Measurements from ENCODE around the gene CEBPA. TPM values are rescaled to one million over a fixed set of nuclear protein-coding genes. Genes with fewer than 3 reads are reported as not detected.

Gene CEBPA
- total RNA-seq, 2 donors from 2014 or later = 1.8 to 2.1 TPM

GRCh38 chr19:33279430-33280350 lies 22.6 kb downstream of the CEBPA start:
- Mint-ChIP-seq H3K36me3 (ENCODE audit: low read depth) (no peaks in the 10 kb centered on the region), H3K9me3 (no peaks in the 10 kb centered on the region), H3K4me1 (peaks cover 4% of the 10 kb centered on the region), H3K27ac (no peak overlapping the region), H3K4me3 (no peak overlapping the region), H3K27me3 (ENCODE audit: insufficient read depth) (no peaks in the 10 kb centered on the region)
- Histone ChIP-seq H3K27me3 (ENCODE audit: control insufficient read depth, insufficient read depth, low read length, poor library complexity, severe bottlenecking) (no peaks in the 10 kb centered on the region), H3K4me3 (ENCODE audit: low read length) (no peak overlapping the region), H3K27ac (ENCODE audit: low read depth, low read length) (no peak overlapping the region), H3K36me3 (ENCODE audit: control insufficient read depth, insufficient read depth, low read length) (no peaks in the 10 kb centered on the region), H3K9me3 (ENCODE audit: control insufficient read depth, low read length) (no peaks in the 10 kb centered on the region), H3K9ac (ENCODE audit: extremely low read depth, low read length, poor library complexity, severe bottlenecking) (no peak overlapping the region), H3K4me1 (ENCODE audit: control insufficient read depth, insufficient read depth, low read length) (no peaks in the 10 kb centered on the region)
- DNase-seq = no peak
- 92 to 95% methylated on average over 5 to 17 of the region's 17 CpGs for WGBS, 2 experiments (ENCODE audit: insufficient coverage in 1 of 2, insufficient read length in 1 of 2)
- TF ChIP-seq CTCF (conservative IDR thresholded peaks at IDR 0.05) = no peak

DNA sequence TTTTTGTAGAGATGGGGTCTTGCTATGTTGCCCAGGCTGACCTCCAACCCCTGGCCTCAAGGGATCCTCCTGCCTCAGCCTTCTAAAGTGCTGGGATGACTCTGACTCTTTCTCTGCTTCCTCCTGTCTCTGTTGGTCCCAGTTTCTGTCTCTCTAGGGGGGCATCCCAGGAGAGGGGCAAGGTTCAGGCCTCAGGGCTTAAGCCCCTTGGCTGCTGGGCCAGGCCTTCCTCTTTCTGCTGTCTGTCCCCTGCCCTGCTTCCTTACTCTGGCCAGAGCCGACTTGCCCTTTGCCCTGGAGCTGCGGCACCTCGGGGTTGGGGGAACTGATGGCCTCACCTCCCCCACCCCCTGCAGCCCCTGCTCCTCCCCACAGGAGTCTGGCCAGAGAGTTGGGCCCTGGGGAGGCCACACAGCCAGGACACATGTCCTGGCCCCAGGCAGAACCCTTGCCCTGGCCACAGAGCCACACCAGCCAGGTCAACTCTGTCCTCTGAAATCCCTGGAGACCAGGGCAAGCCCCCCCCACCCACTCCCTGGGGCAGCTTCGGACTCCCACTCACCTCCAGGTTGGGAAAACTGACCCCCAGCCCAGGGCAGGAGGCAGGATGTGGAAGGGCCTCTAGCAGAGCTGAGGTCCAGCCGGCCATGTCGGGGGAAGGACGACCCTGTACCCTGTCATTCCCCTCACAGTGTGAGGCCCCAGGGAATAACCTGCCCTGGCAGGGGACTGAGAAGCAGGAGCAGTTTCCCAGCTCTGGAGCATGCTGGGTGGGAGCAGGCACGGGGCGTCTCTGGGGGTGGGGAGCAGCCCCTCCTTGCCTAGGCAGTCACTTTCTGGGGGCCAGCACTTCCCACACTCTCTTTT lies 23.7 kb downstream of the CEBPA start:
- no peak for TF ChIP-seq CTCF (conservative IDR thresholded peaks at IDR 0.05)
- WGBS, 2 experiments (ENCODE audit: insufficient coverage in 1 of 2, insufficient read length in 1 of 2) = 82 to 87% methylated on average over 3 to 9 of the region's 9 CpGs
- Mint-ChIP-seq H3K36me3 (ENCODE audit: low read depth) (no peaks in the 10 kb centered on the region), H3K9me3 (no peaks in the 10 kb centered on the region), H3K4me1 (peaks cover 12% of the 10 kb centered on the region), H3K27ac (no peak overlapping the region), H3K4me3 (no peak overlapping the region), H3K27me3 (ENCODE audit: insufficient read depth) (no peaks in the 10 kb centered on the region)
- Histone ChIP-seq H3K36me3 (ENCODE audit: control insufficient read depth, insufficient read depth, low read length) (no peaks in the 10 kb centered on the region), H3K9me3 (ENCODE audit: control insufficient read depth, low read length) (no peaks in the 10 kb centered on the region), H3K9ac (ENCODE audit: extremely low read depth, low read length, poor library complexity, severe bottlenecking) (no peak overlapping the region), H3K4me3 (ENCODE audit: low read length) (no peak overlapping the region), H3K27me3 (ENCODE audit: control insufficient read depth, insufficient read depth, low read length, poor library complexity, severe bottlenecking) (no peaks in the 10 kb centered on the region), H3K4me1 (ENCODE audit: control insufficient read depth, insufficient read depth, low read length) (no peaks in the 10 kb centered on the region), H3K27ac (ENCODE audit: low read depth, low read length) (no peak overlapping the region)
- no peak for DNase-seq

GRCh38 chr19:33278023-33278402 lies 24.3 kb downstream of the CEBPA start:
- WGBS, 2 experiments (ENCODE audit: insufficient coverage in 1 of 2, insufficient read length in 1 of 2) = 94 to 100% methylated on average over 3 to 4 of the region's 4 CpGs

More at GRCh38 chr19:33278023-33278402, 24.3 kb downstream of the CEBPA start:
- Histone ChIP-seq H3K9me3 (ENCODE audit: control insufficient read depth, low read length) (no peaks in the 10 kb centered on the region), H3K36me3 (ENCODE audit: control insufficient read depth, insufficient read depth, low read length) (no peaks in the 10 kb centered on the region), H3K4me1 (ENCODE audit: control insufficient read depth, insufficient read depth, low read length) (no peaks in the 10 kb centered on the region), H3K9ac (ENCODE audit: extremely low read depth, low read length, poor library complexity, severe bottlenecking) (no peak overlapping the region), H3K27me3 (ENCODE audit: control insufficient read depth, insufficient read depth, low read length, poor library complexity, severe bottlenecking) (no peaks in the 10 kb centered on the region), H3K27ac (ENCODE audit: low read depth, low read length) (no peak overlapping the region), H3K4me3 (ENCODE audit: low read length) (no peak overlapping the region)
- H3K9me3 Mint-ChIP-seq = no peaks in the 10 kb centered on the region
- TF ChIP-seq CTCF (conservative IDR thresholded peaks at IDR 0.05) = no peak
- H3K4me1 Mint-ChIP-seq = peaks cover 12% of the 10 kb centered on the region
- no peaks in the 10 kb centered on the region for H3K36me3 Mint-ChIP-seq (ENCODE audit: low read depth)
- H3K27me3 Mint-ChIP-seq (ENCODE audit: insufficient read depth) = no peaks in the 10 kb centered on the region
- H3K27ac Mint-ChIP-seq = no peak overlapping the region
- no peak for DNase-seq
- H3K4me3 Mint-ChIP-seq = no peak overlapping the region
